Measurements from ENCODE around the gene ARHGEF16.

ARHGEF16 gene

GRCh38 chr1:3461238-3461933, 6.9 kb downstream of the ARHGEF16 start:
- no peak overlapping the region for H3K4me3 ChIP-seq (replicated peaks in 1 of 2; ENCODE audit: low read depth in 2 of 2, low read length in 2 of 2)
- no peak for DNase-seq (ENCODE audit: low read depth in 2 of 2)
- no peak for TF ChIP-seq CTCF (IDR thresholded peaks at IDR 0.05; ENCODE audit: low read depth, low read length)

- no peak for TF ChIP-seq CTCF (IDR thresholded peaks at IDR 0.05; ENCODE audit: low read depth, low read length)
- no peak overlapping the region for H3K4me3 ChIP-seq (replicated peaks in 1 of 2; ENCODE audit: low read depth in 2 of 2, low read length in 2 of 2)
- DNase-seq (ENCODE audit: low read depth in 2 of 2), result no peak
Measured at GRCh38 chr1:3461934-3462275, 7.4 kb downstream of the ARHGEF16 start.

GRCh38 chr1:3462356-3463012, 8.0 kb downstream of the ARHGEF16 start:
- no peak for DNase-seq (ENCODE audit: low read depth in 2 of 2)
- no peak for TF ChIP-seq CTCF (IDR thresholded peaks at IDR 0.05; ENCODE audit: low read depth, low read length)
- no peak overlapping the region for H3K4me3 ChIP-seq (replicated peaks in 1 of 2; ENCODE audit: low read depth in 2 of 2, low read length in 2 of 2)

GRCh38 chr1:3463013-3463385, 8.5 kb downstream of the ARHGEF16 start:
- H3K4me3 ChIP-seq (replicated peaks in 1 of 2; ENCODE audit: low read depth in 2 of 2, low read length in 2 of 2), result no peak overlapping the region
- TF ChIP-seq CTCF (IDR thresholded peaks at IDR 0.05; ENCODE audit: low read depth, low read length), result no peak
- DNase-seq (ENCODE audit: low read depth in 2 of 2), result no peak

- no peak overlapping the region for H3K4me3 ChIP-seq (replicated peaks in 1 of 2; ENCODE audit: low read depth in 2 of 2, low read length in 2 of 2)
- no peak for DNase-seq (ENCODE audit: low read depth in 2 of 2)
- no peak for TF ChIP-seq CTCF (IDR thresholded peaks at IDR 0.05; ENCODE audit: low read depth, low read length)
Measured at GRCh38 chr1:3463408-3463863, 9.0 kb downstream of the ARHGEF16 start.

GRCh38 chr1:3463891-3464648, 9.6 kb downstream of the ARHGEF16 start:
- H3K4me3 ChIP-seq (replicated peaks in 1 of 2; ENCODE audit: low read depth in 2 of 2, low read length in 2 of 2), result no peak overlapping the region
- DNase-seq (ENCODE audit: low read depth in 2 of 2), result no peak
- no peak for TF ChIP-seq CTCF (IDR thresholded peaks at IDR 0.05; ENCODE audit: low read depth, low read length)
